Epithelial cell of prostate (primary cell): Measurements from ENCODE around the gene ANXA10.
"Not testable (repeated sequence)": the region's sequence is repeated elsewhere in the genome, so short reads cannot be mapped to it uniquely, and the experiment has no call there.

Experiments
- DNase-seq: peaks from one replicate; pipeline ENCODE4 v3.0.0-alpha.2; 2011; ENCODE audit warnings: low read depth, low spot score
- H3K27ac ChIP-seq: fragments of 450-650 bp; 2 replicates; pipeline ENCODE4 v1.5.1; 2017; ENCODE audit warnings: mild to moderate bottlenecking

ANXA10 gene

GRCh38 chr4:168113059-168113458 is 20.7 kb downstream of the ANXA10 start:
- not testable (repeated sequence) for DNase-seq

DNA sequence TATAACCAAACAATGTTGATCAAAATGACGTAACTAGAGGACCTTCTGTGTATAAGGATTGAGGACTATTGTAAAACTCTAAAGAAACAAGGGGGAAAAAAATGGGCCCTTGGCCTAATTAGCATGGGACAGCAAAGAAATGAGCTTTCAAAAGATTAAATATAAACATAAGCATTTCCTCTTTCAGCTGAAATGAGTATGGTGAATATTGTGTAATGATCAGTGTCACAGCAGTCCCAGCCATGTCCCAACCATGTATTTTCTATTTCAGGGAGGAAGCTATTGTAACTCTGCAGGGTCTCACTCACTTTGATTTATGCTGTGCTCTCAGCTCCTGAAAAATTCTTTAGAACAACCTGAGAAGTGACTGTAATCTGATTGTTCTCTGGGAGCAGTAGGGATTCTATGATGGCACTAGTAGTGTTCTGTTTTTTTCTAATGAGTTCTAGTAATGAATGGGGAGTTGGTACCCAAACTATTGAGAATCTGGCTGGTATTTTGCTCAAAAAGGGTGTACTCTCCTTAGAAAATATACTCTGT is 25.8 kb downstream of the ANXA10 start:
- DNase-seq: no peak
- no peak overlapping the region for H3K27ac ChIP-seq

More at GRCh38 chr4:168113059-168113458, 20.7 kb downstream of the ANXA10 start:
- H3K27ac ChIP-seq: not testable (repeated sequence)

DNA sequence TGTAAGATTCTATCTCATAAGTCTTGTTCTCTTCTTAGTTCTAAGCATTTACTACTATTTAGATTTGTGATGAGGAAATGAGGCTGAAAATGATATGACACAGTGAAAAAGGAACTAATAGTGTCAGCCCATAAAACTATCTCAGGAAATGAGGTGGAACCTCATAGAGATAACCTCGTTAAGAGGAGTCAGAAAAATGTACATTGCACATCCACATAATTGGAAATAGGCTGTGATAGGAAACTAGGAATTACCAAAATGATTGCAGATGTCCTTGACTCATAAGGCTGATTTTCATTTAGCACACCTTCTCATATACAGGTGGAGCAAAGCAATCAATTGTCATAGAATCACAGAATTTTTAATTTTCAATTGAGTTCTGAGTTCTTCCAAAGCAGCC is 26.8 kb downstream of the ANXA10 start:
- no peak for DNase-seq
- no peak overlapping the region for H3K27ac ChIP-seq

DNA sequence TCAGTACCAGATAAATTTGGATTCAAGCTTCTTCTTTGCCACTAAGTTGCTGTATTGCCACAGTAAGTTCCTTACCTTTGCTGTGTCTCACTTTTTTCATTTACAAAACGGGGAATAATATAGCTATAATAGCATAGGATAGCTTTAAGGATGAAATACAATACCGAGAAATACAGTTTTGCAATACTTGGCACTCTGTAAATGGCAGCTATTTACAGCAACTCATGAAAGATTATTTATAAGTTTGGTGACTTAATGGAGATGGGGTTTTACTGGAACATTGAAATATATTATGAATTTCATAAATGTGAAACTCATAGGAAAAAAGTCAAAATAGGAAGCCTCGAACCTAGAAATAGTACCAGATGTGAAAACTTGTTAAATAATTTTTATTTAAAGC is 27.6 kb downstream of the ANXA10 start:
- no peak for DNase-seq
- H3K27ac ChIP-seq: no peak overlapping the region

- DNase-seq: no peak
Measured at GRCh38 chr4:168120811-168121210, 28.5 kb downstream of the ANXA10 start.

GRCh38 chr4:168124008-168124641 is 31.8 kb downstream of the ANXA10 start:
- peak overlapping the region; percentile 76 for H3K27ac ChIP-seq
- DNase-seq: peak; percentile 45

More at GRCh38 chr4:168120811-168121210, 28.5 kb downstream of the ANXA10 start:
- H3K27ac ChIP-seq: no peak overlapping the region

- no peak for DNase-seq
- no peak overlapping the region for H3K27ac ChIP-seq
Measured at GRCh38 chr4:168126952-168127351, 34.6 kb downstream of the ANXA10 start.

- no peak for DNase-seq
- no peak overlapping the region for H3K27ac ChIP-seq
Measured at GRCh38 chr4:168128601-168129000, 36.3 kb downstream of the ANXA10 start.

GRCh38 chr4:168129046-168129772 is 36.9 kb downstream of the ANXA10 start:
- no peak overlapping the region for H3K27ac ChIP-seq
- no peak for DNase-seq

DNA sequence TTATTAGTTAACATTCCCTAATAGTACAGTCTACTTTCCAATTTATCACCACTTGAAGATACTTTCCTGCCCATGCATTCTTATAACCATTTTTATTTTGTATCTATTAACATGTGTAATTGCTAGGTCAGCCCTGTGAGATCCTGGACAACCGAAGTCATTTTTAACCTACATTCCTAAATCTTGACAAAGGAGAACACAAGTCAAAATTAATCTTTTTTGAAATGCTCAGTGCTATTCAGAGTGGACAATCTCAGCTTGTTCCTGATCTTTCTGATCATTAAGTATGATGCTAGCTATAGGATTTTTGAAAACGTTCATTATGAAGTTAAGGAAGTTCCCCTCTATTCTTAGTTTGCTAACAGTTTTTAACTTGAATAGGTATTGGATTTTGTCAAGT is 37.5 kb downstream of the ANXA10 start:
- no peak for DNase-seq
- no peak overlapping the region for H3K27ac ChIP-seq

DNA sequence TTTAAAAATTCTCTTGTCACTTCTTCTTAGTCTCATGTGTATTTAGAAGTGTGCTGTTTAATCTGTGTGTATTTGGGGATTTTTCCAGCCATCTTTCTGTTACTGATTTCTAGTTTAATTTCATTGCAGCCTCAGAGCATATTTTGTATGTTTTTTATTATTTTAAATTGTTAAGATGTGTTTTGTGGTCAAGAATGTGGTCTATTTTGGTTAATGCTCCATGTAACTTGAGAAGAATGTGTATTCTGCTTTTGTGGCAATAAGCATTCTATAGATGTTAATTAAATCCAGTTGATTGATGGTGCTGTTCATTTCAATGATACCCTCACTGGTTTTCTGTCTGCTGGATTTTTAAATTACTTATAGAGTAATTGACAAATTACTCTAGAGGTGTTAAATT is 38.9 kb downstream of the ANXA10 start:
- H3K27ac ChIP-seq: no peak overlapping the region

DNA sequence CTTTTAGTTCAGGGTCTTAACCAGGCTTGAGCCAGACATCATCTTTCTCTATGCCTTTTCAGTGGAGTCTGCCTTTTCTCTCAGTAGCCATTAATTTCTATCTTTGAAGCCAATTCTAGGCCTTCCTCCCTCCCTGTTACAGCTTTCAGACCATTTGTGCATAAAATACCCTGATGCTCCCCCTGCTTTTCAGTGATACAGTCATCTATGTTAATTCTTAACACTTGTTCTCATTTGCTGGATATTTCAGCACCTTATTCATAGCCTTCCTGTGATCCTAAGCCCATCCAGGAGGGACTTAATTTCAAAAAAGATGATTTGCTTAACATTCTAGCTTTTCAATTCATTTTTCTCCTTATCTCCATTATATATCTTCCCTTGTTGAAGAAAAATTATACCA is 42.3 kb downstream of the ANXA10 start:
- DNase-seq: no peak

More for the DNA sequence above, 38.9 kb downstream of the ANXA10 start:
- DNase-seq: no peak

DNA sequence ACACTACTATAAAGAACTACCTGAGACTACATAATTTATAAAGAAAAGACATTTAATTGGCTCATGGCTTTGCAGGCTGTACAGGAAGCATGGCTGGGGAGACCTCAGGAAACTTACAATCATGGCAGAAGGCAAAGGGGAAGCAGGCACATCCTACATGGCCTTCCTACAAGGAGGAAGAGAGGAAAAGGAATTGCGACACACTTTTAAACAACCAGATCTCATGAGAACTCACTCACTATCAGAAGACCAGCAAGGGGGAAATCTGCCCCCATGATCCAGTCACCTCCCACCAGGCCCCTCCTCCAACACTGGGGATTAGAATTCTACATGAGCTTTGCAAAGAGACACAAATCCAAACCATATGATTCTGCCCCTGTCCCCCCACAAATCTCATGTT is 43.5 kb downstream of the ANXA10 start:
- H3K27ac ChIP-seq, DNase-seq: not testable (repeated sequence)

More for the DNA sequence above, 42.3 kb downstream of the ANXA10 start:
- H3K27ac ChIP-seq: no peak overlapping the region

DNA sequence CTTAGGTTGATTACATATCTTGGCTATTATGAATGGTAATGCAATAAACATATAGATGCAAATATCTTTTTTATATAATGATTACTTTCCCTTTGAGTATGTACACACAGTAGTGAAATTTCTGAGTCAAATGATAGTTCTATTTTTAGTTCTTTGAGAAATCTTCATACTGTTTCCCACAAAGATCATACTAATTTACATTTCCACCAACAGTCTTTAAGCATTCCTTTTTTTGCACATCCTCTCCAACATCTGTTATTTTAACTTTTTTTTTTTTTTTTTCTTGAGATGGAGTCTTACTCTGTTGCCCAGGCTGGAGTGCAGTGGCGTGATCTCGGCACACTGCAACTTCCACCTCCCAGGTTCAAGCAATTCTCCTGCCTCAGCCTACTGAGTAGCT is 45.4 kb downstream of the ANXA10 start:
- peak overlapping the region; percentile 44 for H3K27ac ChIP-seq
- DNase-seq: not testable (repeated sequence)

DNA sequence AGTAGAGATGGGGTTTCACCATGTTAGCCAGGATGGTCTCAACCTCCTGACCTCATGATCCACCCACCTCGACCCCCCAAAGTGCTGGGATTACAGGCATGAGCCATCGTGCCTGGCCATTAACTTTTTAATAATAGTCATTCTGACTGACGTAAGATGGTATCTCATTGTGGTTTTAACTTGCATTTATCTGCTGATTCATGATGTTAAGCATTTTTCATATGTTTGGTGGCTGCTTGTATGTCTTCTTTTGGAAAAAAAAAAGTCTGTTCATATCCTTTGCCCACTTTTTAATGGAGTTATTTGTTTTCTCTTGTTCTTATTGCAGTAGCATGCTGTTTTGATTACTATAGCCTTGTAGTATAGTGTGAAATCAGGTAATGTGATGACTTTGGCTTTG is 45.8 kb downstream of the ANXA10 start:
- no peak for DNase-seq
- H3K27ac ChIP-seq: peak overlapping the region; percentile 44

DNA sequence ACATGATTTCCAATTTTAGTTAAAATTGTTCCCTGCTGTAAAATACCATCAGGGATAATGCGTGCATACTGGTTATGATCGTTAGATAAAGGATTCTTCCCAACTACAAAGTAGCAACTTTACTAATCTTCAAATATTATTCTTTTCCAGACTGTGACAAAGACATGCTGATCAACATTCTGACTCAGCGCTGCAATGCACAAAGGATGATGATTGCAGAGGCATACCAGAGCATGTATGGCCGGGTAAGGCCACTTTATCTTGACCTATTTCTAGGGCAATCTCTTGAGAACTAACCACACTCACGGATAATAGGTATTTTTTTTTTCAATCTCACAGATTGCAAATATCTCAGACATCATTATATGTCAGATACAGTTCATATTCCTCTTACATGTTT is 47.0 kb downstream of the ANXA10 start:
- DNase-seq: no peak
- peak overlapping the region; percentile 44 for H3K27ac ChIP-seq

DNA sequence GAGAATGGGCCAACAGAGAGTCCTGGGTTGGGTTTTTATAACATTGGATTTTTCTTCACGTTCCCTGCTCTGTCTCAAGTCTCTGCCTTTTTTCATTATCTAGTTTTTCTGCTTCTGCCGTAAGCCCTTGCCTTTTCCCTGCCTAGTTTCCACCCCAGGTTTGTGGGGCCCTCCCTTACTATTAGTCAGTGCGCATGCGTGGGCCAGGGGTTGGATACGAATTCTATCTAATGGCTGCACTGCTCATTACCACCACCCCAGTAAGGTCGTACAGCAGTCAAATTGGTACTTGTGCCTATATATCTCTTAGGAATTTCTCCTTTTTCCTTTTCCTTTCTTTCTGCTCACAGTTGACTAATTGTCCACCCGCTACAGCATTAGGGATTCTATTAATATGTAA is 49.4 kb downstream of the ANXA10 start:
- no peak overlapping the region for H3K27ac ChIP-seq
- DNase-seq: no peak

GRCh38 chr4:168143601-168144000 is 51.3 kb downstream of the ANXA10 start:
- DNase-seq: no peak
- H3K27ac ChIP-seq: no peak overlapping the region

DNA sequence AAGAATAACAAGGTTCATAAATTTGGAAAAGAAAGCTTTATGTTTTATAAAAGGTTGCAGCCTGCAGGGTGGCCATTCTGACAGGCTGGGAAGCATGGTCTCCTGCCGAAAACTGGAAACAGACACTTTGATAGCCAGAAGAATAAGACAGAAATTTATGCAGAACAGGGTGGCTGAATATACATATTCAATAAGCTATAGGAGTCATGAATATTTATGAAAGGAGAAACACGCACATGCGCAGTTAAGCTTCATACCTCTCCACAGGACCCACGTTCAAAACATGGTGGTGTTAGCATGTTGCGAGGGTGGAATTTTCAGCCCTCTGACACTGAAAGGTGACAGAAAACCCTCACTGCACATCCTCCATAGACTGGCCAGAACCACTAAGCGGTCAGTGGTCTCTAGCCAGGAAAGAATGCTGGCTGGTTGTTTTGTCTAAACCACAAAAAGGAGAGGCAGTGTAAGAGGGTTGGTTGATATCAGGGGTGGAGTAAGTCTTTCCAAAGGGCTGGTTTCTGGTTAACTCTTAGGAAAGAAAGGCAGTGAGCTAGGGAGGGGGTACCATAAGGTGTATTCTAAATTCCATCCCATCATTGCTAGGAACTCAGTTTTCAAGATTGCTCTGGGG is 58.2 kb downstream of the ANXA10 start:
- H3K27ac ChIP-seq: no peak overlapping the region
- DNase-seq: no peak

DNA sequence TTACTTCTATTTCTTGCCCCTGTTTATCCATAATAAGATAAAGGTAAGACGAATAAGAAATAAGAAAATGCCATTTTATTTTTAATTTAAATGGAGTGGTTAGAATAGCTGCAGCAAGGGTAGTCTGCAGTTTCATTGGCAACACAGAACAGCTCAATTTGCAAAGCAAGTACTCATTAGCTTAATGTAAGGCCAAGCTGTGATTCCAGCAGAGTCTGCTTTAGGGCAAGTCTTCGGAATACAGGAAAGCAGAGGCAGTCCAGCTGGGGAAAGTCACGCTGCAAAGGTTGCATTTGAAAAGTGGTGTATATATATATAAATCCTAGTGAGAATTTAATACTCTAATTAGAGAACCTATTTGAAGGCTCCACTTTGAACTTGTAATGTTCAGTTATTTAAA is 59.0 kb downstream of the ANXA10 start:
- no peak for DNase-seq
- no peak overlapping the region for H3K27ac ChIP-seq

DNA sequence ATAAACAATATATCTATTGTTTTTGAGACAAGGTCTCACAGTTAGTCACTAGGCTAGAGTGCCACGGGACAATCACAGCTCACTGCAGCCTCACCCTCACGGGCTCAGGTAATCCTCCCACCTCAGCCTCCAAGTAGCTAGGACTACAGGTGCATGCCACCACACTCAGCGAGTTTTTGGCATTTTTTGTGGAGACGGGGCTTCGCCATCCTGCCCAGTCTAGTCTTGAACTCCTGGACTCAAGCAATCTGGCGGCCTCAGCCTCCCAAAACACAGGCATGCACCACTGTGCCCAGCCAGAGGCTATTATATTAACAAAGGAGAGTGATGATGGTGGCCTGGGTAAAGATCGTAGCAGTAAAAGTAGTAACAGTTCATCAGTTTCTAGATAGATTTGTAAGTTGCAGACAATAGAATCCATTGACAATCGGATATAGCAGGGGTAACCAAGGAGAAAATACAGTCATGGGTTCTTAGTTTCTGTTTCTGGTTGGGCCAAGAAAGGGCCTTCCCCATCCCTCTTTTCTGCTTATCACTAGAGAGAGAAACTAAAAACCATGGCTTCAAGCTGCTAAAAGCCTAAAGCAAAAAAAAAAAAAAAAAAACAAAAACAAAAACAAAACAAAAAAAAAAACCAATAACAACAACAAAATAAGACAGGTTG is 60.6 kb downstream of the ANXA10 start:
- DNase-seq: no peak
- no peak overlapping the region for H3K27ac ChIP-seq
